ENCODE measurements around the gene NRCAM.

NRCAM gene

GRCh38 chr7:108332937-108333336 lies 123.3 kb downstream of the NRCAM start:
- TF ChIP-seq GATA3 (IDR thresholded peaks at IDR 0.05; ENCODE audit: low read depth, low read length): no peak
- no peak for TF ChIP-seq GATA2 (IDR thresholded peaks at IDR 0.05; ENCODE audit: low read depth, low read length)

GRCh38 chr7:108331971-108332370 lies 124.3 kb downstream of the NRCAM start:
- TF ChIP-seq GATA2 (IDR thresholded peaks at IDR 0.05; ENCODE audit: low read depth, low read length): peak; percentile 64
- peak; percentile 60 for TF ChIP-seq GATA3 (IDR thresholded peaks at IDR 0.05; ENCODE audit: low read depth, low read length)

GRCh38 chr7:108330227-108330626 lies 126.0 kb downstream of the NRCAM start:
- no peak for TF ChIP-seq GATA3 (IDR thresholded peaks at IDR 0.05; ENCODE audit: low read depth, low read length)
- TF ChIP-seq GATA2 (IDR thresholded peaks at IDR 0.05; ENCODE audit: low read depth, low read length): no peak

GRCh38 chr7:108329514-108329913 lies 126.7 kb downstream of the NRCAM start:
- no peak for TF ChIP-seq GATA2 (IDR thresholded peaks at IDR 0.05; ENCODE audit: low read depth, low read length)
- no peak for TF ChIP-seq GATA3 (IDR thresholded peaks at IDR 0.05; ENCODE audit: low read depth, low read length)

GRCh38 chr7:108328174-108328651 lies 128.0 kb downstream of the NRCAM start:
- TF ChIP-seq GATA2 (IDR thresholded peaks at IDR 0.05; ENCODE audit: low read depth, low read length) (no peak), GATA3 (IDR thresholded peaks at IDR 0.05; ENCODE audit: low read depth, low read length) (no peak)

- TF ChIP-seq GATA3 (IDR thresholded peaks at IDR 0.05; ENCODE audit: low read depth, low read length): no peak
- TF ChIP-seq GATA2 (IDR thresholded peaks at IDR 0.05; ENCODE audit: low read depth, low read length): no peak
Measured at GRCh38 chr7:108327353-108327752, 128.9 kb downstream of the NRCAM start.

GRCh38 chr7:108326938-108327337 lies 129.3 kb downstream of the NRCAM start:
- TF ChIP-seq GATA2 (IDR thresholded peaks at IDR 0.05; ENCODE audit: low read depth, low read length) (no peak), GATA3 (IDR thresholded peaks at IDR 0.05; ENCODE audit: low read depth, low read length) (no peak)

- TF ChIP-seq GATA3 (IDR thresholded peaks at IDR 0.05; ENCODE audit: low read depth, low read length): no peak
Measured at GRCh38 chr7:108324053-108325038, 131.9 kb downstream of the NRCAM start.

- TF ChIP-seq GATA2 (IDR thresholded peaks at IDR 0.05; ENCODE audit: low read depth, low read length) (no peak), GATA3 (IDR thresholded peaks at IDR 0.05; ENCODE audit: low read depth, low read length) (no peak)
Measured at GRCh38 chr7:108322925-108323832, 133.1 kb downstream of the NRCAM start.

GRCh38 chr7:108322046-108322445 lies 134.2 kb downstream of the NRCAM start:
- no peak for TF ChIP-seq GATA2 (IDR thresholded peaks at IDR 0.05; ENCODE audit: low read depth, low read length)
- no peak for TF ChIP-seq GATA3 (IDR thresholded peaks at IDR 0.05; ENCODE audit: low read depth, low read length)

GRCh38 chr7:108321359-108321758 lies 134.9 kb downstream of the NRCAM start:
- TF ChIP-seq GATA2 (IDR thresholded peaks at IDR 0.05; ENCODE audit: low read depth, low read length) (no peak), GATA3 (IDR thresholded peaks at IDR 0.05; ENCODE audit: low read depth, low read length) (no peak)

- TF ChIP-seq GATA3 (IDR thresholded peaks at IDR 0.05; ENCODE audit: low read depth, low read length) (no peak), GATA2 (IDR thresholded peaks at IDR 0.05; ENCODE audit: low read depth, low read length) (no peak)
Measured at GRCh38 chr7:108316708-108317107, 139.5 kb downstream of the NRCAM start.

GRCh38 chr7:108314551-108314950 lies 141.7 kb downstream of the NRCAM start:
- no peak for TF ChIP-seq GATA2 (IDR thresholded peaks at IDR 0.05; ENCODE audit: low read depth, low read length)
- TF ChIP-seq GATA3 (IDR thresholded peaks at IDR 0.05; ENCODE audit: low read depth, low read length): no peak

GRCh38 chr7:108314049-108314448 lies 142.2 kb downstream of the NRCAM start:
- TF ChIP-seq GATA2 (IDR thresholded peaks at IDR 0.05; ENCODE audit: low read depth, low read length): no peak
- TF ChIP-seq GATA3 (IDR thresholded peaks at IDR 0.05; ENCODE audit: low read depth, low read length): no peak
